ENCODE measurements around the gene TMEM134.

Gene TMEM134

DNA sequence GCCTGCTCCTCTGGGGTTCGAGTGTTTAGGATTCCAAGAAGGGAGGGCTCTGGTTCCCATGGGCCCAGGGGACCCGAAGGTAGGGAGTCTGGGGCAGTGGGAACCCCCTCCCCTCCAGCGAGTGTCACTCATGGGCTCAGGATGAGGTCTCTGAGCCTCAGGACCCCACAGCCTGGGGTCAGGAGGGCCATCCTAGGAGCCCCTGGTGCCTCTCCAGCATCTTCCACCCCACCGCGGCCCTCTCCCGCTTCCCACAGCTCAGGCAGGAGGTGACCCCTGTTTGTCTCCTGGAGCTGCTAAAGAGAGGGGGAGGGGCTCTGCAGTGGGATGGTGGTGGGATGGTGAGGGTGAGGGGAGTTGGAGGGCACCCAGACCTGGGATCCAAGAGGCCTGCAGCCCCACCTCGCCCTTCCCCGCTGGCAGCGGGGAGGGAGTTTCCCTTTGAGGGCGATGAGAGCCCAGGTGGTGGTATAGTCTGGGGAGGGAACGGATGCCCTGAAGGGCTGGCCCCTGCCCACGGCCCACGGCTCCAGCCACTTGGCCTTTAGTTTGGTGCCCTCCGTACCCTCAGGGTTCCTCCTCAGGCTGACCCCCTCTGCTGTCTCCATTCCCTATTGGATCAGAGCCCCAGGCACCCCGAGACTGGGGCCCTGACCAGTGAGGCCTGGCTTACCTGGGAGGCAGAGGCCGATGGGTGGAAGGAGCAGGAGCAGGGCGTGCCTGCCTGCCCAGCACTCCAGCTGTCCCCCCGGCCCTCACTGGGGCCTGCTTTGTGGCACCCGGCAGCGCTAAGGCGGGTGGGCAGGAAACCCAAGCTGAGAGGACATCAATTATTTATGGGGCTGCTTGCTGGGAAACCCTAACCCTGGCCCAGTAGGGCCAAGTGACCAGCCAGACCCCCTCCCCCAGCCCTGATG, 15.0 kb downstream of the TMEM134 start:
- no peak overlapping the region for H3K9ac ChIP-seq (ENCODE audit: low read length in 2 of 2)
- no peak overlapping the region for H3K27ac ChIP-seq (ENCODE audit: low read length)
- no peaks in the 10 kb centered on the region for H3K36me3 ChIP-seq (ENCODE audit: control insufficient read depth in 2 of 2, insufficient read depth in 2 of 2, low read length in 2 of 2)
- H3K27me3 ChIP-seq (ENCODE audit: control insufficient read depth in 1 of 2, insufficient read depth in 2 of 2, low read length in 2 of 2) = no peaks in the 10 kb centered on the region
- H3K4me3 ChIP-seq (ENCODE audit: low read length in 2 of 2) = no peak overlapping the region
- H3K9me3 ChIP-seq (ENCODE audit: control insufficient read depth in 2 of 2, low read length in 2 of 2) = no peaks in the 10 kb centered on the region
- H3K4me1 ChIP-seq (ENCODE audit: control insufficient read depth, insufficient read depth, low read length) = no peaks in the 10 kb centered on the region

DNA sequence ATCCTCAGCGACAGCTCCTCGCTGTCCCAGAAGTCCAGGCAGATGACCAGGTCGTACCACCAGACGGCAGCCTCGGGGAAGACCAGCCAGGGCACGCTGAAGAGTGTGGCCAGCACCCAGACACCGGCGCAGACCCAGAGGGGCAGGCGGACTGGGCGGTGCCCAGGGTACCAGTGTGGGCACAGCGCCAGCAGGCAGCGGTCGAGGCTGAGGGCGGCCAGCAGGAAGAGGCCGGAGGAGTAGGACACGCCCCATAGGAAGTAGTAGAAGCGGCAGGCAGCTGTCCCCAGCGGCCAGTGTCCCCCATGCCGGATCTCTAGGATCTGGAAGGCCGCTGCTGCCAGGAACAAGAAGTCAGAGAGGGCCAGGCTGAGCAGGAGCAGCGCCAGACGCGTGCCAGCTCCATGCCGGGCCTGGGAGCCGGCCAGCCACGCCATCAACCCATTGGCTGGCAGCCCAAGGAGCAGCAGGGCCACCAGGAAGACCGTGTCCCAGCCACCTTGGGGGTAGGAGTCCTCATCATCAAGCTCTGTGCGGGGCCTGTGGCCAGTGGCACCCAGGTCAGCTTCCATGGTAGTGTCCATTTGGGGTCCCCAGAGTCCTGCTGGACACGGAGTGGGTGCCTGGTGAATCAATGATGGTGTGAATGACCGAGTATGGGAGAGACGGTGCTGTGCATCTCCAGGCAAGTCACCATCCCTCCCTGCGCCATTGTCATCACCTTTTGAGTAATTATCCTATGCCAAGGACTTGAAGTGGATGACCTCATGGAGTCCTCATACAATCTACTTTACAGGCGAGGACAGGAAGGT, 16.7 kb downstream of the TMEM134 start, which contains the start of gene GPR152:
Gene GPR152, minus strand, starts transcription at position 589 of the 812 bp plus-strand sequence. Its CDS starts 5 bp downstream, at position 584.
- H3K36me3 ChIP-seq (ENCODE audit: control insufficient read depth in 2 of 2, insufficient read depth in 2 of 2, low read length in 2 of 2) = no peaks in the 10 kb centered on the region
- H3K27me3 ChIP-seq (ENCODE audit: control insufficient read depth in 1 of 2, insufficient read depth in 2 of 2, low read length in 2 of 2) = no peaks in the 10 kb centered on the region
- no peak within 1 kb of the TSS for H3K9ac ChIP-seq (ENCODE audit: low read length in 2 of 2)
- no peak within 1 kb of the TSS for H3K4me3 ChIP-seq (ENCODE audit: low read length in 2 of 2)
- H3K4me1 ChIP-seq (ENCODE audit: control insufficient read depth, insufficient read depth, low read length) = no peaks in the 10 kb centered on the region
- H3K27ac ChIP-seq (ENCODE audit: low read length) = no peak within 1 kb of the TSS
- H3K9me3 ChIP-seq (ENCODE audit: control insufficient read depth in 2 of 2, low read length in 2 of 2) = no peaks in the 10 kb centered on the region

GRCh38 chr11:67451658-67451976, 17.4 kb downstream of the TMEM134 start:
- no peaks in the 10 kb centered on the region for H3K9me3 ChIP-seq (ENCODE audit: control insufficient read depth in 2 of 2, low read length in 2 of 2)
- H3K9ac ChIP-seq (ENCODE audit: low read length in 2 of 2) = no peak overlapping the region
- no peaks in the 10 kb centered on the region for H3K36me3 ChIP-seq (ENCODE audit: control insufficient read depth in 2 of 2, insufficient read depth in 2 of 2, low read length in 2 of 2)
- no peak overlapping the region for H3K27ac ChIP-seq (ENCODE audit: low read length)
- H3K4me1 ChIP-seq (ENCODE audit: control insufficient read depth, insufficient read depth, low read length) = no peaks in the 10 kb centered on the region
- H3K4me3 ChIP-seq (ENCODE audit: low read length in 2 of 2) = no peak overlapping the region
- no peaks in the 10 kb centered on the region for H3K27me3 ChIP-seq (ENCODE audit: control insufficient read depth in 1 of 2, insufficient read depth in 2 of 2, low read length in 2 of 2)

DNA sequence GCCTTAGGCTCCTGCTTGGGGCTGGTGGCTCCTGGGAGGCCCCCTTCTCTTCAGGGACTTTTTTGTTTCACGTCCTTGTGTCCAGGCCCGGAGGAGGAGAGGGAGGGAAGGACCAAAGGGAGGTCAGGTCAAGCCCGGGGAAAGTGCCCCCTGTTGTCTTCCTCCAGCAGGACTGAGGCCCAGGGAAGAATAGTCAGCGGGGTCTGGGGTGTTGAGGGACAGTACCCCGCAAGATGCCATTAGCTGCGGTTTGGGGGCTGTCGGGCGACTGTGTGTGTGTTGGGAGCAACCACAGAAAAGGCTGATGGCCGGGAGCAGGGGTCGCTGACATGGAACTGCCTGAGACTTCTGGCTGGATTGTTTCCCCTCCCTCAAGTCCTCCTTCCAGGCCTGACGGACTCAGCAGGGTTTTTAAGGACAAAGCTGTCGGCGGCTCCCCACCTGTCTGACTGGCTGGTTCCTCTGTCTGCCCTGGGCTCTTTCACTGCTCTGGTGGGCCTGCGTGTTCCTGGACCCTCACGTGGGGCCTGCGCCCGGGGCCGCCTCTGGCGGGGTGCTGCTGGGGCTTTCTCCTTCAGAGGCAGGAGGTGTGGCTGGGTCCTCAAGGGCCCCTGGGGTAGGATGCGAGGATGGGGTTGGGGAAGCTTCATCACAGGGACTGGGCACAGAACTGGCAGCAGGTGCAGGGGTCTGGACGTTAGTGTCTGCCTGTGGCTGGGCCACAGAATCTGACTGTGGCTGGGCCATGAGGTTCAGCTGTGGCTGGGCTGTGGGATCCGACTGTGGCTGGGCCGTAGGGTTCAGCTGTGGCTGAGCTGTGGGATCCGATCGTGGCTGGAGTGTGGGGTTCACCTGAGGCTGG, 18.0 kb downstream of the TMEM134 start:
- no peak overlapping the region for H3K27ac ChIP-seq (ENCODE audit: low read length)
- no peak overlapping the region for H3K4me3 ChIP-seq (ENCODE audit: low read length in 2 of 2)
- H3K9me3 ChIP-seq (ENCODE audit: control insufficient read depth in 2 of 2, low read length in 2 of 2) = no peaks in the 10 kb centered on the region
- no peaks in the 10 kb centered on the region for H3K4me1 ChIP-seq (ENCODE audit: control insufficient read depth, insufficient read depth, low read length)
- no peaks in the 10 kb centered on the region for H3K27me3 ChIP-seq (ENCODE audit: control insufficient read depth in 1 of 2, insufficient read depth in 2 of 2, low read length in 2 of 2)
- no peaks in the 10 kb centered on the region for H3K36me3 ChIP-seq (ENCODE audit: control insufficient read depth in 2 of 2, insufficient read depth in 2 of 2, low read length in 2 of 2)
- H3K9ac ChIP-seq (ENCODE audit: low read length in 2 of 2) = no peak overlapping the region

- Histone ChIP-seq H3K27ac (ENCODE audit: low read length) (no peak overlapping the region), H3K4me1 (ENCODE audit: control insufficient read depth, insufficient read depth, low read length) (no peaks in the 10 kb centered on the region), H3K9ac (ENCODE audit: low read length in 2 of 2) (no peak overlapping the region), H3K4me3 (ENCODE audit: low read length in 2 of 2) (no peak overlapping the region), H3K27me3 (ENCODE audit: control insufficient read depth in 1 of 2, insufficient read depth in 2 of 2, low read length in 2 of 2) (no peaks in the 10 kb centered on the region), H3K9me3 (ENCODE audit: control insufficient read depth in 2 of 2, low read length in 2 of 2) (no peaks in the 10 kb centered on the region), H3K36me3 (ENCODE audit: control insufficient read depth in 2 of 2, insufficient read depth in 2 of 2, low read length in 2 of 2) (no peaks in the 10 kb centered on the region)
These were observed 19.8 kb downstream of the TMEM134 start for GRCh38 chr11:67449116-67449844.

GRCh38 chr11:67448220-67448609, 20.8 kb downstream of the TMEM134 start:
- Histone ChIP-seq H3K27me3 (ENCODE audit: control insufficient read depth in 1 of 2, insufficient read depth in 2 of 2, low read length in 2 of 2) (no peaks in the 10 kb centered on the region), H3K27ac (ENCODE audit: low read length) (no peak overlapping the region), H3K4me1 (ENCODE audit: control insufficient read depth, insufficient read depth, low read length) (no peaks in the 10 kb centered on the region), H3K4me3 (ENCODE audit: low read length in 2 of 2) (no peak overlapping the region), H3K9me3 (ENCODE audit: control insufficient read depth in 2 of 2, low read length in 2 of 2) (no peaks in the 10 kb centered on the region), H3K36me3 (ENCODE audit: control insufficient read depth in 2 of 2, insufficient read depth in 2 of 2, low read length in 2 of 2) (no peaks in the 10 kb centered on the region), H3K9ac (ENCODE audit: low read length in 2 of 2) (no peak overlapping the region)

DNA sequence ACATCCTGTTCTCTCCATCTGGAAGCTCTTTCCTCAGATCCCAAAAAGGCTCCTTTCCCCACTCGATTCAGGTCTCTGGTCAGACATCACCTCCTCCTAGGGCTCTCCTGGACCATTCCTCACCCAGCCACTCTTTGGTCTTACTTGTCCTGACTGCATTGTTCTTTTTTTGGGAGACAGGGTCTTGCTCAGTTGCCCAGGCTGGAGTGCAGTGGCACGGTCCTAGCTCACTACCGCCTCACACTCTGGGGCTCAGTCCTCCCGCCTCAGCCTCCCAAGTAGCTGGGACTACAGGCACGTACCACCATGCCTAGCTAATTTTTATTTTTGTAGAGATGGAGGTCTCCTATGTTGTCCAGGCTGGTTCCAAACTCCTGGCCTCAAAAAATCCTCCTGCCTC, 23.5 kb downstream of the TMEM134 start:
- Histone ChIP-seq H3K9me3 (ENCODE audit: control insufficient read depth in 2 of 2, low read length in 2 of 2) (no peaks in the 10 kb centered on the region), H3K27ac (ENCODE audit: low read length) (no peak overlapping the region), H3K36me3 (ENCODE audit: control insufficient read depth in 2 of 2, insufficient read depth in 2 of 2, low read length in 2 of 2) (peaks cover 0 to 10% of the 10 kb centered on the region in 2 donors), H3K4me1 (ENCODE audit: control insufficient read depth, insufficient read depth, low read length) (peaks cover 14% of the 10 kb centered on the region), H3K4me3 (ENCODE audit: low read length in 2 of 2) (no peak overlapping the region), H3K27me3 (ENCODE audit: control insufficient read depth in 1 of 2, insufficient read depth in 2 of 2, low read length in 2 of 2) (no peaks in the 10 kb centered on the region), H3K9ac (ENCODE audit: low read length in 2 of 2) (no peak overlapping the region)

- Histone ChIP-seq H3K4me1 (ENCODE audit: control insufficient read depth, insufficient read depth, low read length) (peaks cover 22% of the 10 kb centered on the region), H3K4me3 (ENCODE audit: low read length in 2 of 2) (peak overlapping the region; percentile 67 to 78), H3K27ac (ENCODE audit: low read length) (peak overlapping the region; percentile 80), H3K36me3 (ENCODE audit: control insufficient read depth in 2 of 2, insufficient read depth in 2 of 2, low read length in 2 of 2) (peaks cover 0 to 15% of the 10 kb centered on the region in 2 donors), H3K9ac (ENCODE audit: low read length in 2 of 2) (peak overlapping the region; percentile 72 to 77), H3K9me3 (ENCODE audit: control insufficient read depth in 2 of 2, low read length in 2 of 2) (no peaks in the 10 kb centered on the region), H3K27me3 (ENCODE audit: control insufficient read depth in 1 of 2, insufficient read depth in 2 of 2, low read length in 2 of 2) (no peaks in the 10 kb centered on the region)
These were observed 26.3 kb downstream of the TMEM134 start for GRCh38 chr11:67442504-67443404.

DNA sequence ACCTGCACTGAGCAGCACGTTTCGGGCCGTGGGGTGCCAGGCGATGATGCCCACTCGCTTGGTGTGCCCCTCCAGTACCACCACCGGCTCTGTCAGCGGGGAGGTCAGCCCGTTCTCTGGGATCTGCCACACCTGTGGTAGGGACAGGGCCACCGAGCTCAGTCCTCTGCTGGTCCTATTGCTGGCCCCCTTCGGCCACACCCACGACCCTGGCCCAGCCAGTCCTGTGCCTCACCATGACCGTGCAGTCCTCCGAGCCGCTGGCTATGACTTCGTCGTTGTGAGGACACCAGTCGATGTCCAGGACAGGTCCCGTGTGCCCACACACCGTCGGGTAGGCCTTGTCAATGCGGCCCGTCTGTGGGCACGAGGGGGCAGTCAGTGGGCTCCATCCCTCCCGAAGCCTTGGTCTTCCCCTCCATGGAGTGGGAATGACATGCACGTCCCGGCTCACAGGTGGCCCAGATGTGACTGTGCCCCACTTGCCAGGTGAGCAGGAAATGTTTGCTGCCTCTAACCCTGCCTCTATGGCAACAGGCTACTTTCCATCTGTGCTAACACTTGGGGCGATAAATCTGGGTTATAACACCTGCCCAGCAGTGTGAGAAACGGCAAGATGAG, 27.2 kb downstream of the TMEM134 start:
- H3K36me3 ChIP-seq (ENCODE audit: control insufficient read depth in 2 of 2, insufficient read depth in 2 of 2, low read length in 2 of 2) = peaks cover 0 to 16% of the 10 kb centered on the region in 2 donors
- no peak overlapping the region for H3K27ac ChIP-seq (ENCODE audit: low read length)
- H3K27me3 ChIP-seq (ENCODE audit: control insufficient read depth in 1 of 2, insufficient read depth in 2 of 2, low read length in 2 of 2) = no peaks in the 10 kb centered on the region
- peaks cover 22% of the 10 kb centered on the region for H3K4me1 ChIP-seq (ENCODE audit: control insufficient read depth, insufficient read depth, low read length)
- H3K9ac ChIP-seq (ENCODE audit: low read length in 2 of 2) = no peak overlapping the region
- no peaks in the 10 kb centered on the region for H3K9me3 ChIP-seq (ENCODE audit: control insufficient read depth in 2 of 2, low read length in 2 of 2)
- H3K4me3 ChIP-seq (ENCODE audit: low read length in 2 of 2) = peak overlapping the region in 1 of 2 donors; percentile 78
